Brain pericyte (primary cell): ENCODE data around the gene HHEX.

Experiments
- DNase-seq: peaks from one replicate; pipeline ENCODE4 v3.0.0-alpha.2; 2012; ENCODE audit warnings: low read depth, low spot score

The HHEX gene

DNA sequence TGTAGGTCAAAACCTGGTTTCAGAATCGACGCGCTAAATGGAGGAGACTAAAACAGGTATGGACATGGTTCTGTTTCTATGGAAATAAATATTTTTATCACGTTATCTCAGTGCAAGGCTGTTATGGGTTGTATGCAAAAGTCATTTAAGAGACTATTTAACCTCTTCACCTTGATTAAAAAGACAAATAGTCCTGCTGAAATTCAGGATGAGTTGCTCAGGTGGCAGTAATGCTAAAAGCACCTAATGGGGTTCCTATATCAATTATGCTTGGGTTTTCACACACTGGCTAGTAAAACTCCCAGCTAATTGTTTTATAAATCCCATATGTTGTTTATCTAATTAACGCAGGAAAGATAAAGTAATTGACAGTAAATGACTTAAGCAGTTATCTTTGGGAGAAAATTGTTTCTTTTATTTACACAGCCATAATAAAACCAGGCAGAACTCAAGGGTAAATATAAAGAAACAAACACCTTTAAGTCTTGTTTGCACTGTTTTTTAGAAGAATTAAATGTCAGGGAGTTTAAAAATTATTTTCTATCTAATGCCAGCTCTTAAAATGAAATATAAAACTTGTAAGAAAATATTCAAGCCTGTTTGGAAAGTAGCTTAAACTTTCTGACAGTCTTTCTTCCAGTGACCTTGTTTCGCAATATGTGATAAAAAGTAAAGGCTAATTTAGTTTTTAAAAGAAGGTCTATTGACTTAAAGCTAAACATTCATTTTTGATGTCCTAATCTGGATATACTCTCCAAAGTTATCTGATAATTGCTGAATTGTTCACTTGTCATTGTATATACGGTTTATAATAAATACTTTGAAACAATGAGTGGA is 3.2 kb downstream of the HHEX start:
- DNase-seq = no peak

DNA sequence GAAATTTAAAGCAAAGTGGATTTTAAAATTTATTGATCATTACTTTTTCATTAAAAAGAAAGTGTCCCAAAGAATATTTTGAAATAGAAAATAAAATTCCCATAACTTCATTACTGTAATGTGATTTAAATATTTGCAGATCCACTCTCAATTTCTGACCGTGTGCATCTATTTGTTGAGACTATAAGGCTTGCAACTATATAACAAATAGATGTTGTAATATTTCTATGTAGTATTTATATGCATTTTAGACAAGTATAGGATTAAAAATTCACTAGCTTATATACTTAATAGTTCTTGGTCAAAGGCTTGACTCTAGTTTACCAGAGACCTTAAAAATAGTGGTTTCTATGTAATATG is 3.8 kb downstream of the HHEX start:
- no peak for DNase-seq

DNA sequence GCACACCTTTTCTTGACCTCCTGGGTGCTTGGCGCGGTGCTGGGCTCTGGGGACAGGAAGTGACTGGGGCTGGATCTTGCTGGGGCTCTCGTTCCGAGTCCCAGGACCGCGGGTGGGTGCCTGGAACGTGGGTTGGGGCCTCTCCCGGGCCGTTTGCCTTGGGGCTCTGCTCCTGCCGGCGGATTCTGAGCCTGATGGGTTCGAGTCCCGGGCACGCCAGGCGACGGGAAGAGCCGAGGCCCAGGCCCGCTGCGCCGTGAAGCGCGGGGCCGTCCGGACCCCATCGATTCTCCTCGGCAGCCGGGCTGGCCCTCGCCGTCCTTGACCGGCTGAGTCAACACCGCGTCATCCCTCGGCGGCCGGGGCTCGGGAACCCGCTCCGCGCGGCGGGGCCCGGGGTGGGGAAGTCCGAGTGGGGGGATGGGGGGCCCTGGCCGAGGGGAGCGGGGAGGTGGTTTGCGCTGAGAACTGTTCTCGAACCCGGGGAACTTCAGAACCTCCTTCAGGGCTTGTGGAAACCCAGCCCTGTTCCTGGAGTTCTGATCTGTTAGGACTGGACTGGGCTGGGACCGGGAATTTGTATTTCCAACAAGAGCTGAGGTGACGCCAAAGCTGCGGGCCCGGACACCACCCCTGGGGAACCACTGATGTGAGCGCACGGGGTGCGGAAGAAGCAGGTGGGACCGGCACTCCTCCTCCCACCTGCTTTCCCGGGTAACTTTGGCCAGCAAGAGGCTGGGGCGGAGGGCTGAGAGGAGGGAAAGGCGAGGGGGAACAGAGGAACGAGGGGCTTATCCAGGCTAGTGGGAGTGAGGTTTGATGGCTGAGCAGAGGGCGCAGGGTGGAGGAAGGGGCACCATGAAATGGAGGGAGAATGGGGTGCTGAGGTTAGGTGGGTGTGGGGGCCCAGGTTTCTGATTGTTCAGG is 6.2 kb downstream of the HHEX start:
- DNase-seq = no peak

DNA sequence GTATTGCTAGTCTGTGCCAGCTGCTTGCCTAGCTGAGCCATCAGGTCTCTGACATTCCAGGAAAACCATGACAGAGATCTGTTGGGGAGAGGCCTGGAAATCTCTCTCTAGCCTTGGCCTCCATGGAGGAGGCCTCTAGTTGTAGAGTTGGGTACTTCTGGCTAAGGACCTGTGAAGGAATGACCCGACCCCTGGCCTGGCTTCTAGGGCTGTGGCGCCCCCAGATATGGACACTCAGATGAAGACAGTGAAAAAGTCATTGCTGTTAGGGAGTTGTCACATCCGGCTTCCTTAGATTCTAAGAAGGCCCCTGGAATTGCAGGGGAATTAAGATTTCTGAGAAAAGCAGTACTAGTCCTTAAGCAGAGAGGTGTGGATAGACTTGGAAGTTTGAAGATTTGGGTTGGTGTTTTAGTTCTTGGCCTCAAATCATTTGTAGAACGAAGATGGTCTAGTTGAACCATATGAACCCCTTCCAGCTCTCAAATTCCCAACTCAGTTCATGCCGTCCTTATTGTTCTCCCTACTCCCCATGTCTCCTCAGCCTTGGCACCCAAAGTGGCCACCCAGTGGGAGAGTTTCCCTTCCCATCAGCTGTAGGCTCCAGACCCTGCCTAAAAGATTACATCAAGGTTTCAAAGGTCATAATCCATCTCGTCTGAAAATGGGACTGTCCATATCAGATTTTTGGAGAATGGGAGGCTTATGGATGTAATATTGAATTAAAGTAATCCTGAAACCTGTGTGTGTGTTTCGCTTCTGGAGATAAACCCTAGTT is 7.0 kb downstream of the HHEX start:
- no peak for DNase-seq

DNA sequence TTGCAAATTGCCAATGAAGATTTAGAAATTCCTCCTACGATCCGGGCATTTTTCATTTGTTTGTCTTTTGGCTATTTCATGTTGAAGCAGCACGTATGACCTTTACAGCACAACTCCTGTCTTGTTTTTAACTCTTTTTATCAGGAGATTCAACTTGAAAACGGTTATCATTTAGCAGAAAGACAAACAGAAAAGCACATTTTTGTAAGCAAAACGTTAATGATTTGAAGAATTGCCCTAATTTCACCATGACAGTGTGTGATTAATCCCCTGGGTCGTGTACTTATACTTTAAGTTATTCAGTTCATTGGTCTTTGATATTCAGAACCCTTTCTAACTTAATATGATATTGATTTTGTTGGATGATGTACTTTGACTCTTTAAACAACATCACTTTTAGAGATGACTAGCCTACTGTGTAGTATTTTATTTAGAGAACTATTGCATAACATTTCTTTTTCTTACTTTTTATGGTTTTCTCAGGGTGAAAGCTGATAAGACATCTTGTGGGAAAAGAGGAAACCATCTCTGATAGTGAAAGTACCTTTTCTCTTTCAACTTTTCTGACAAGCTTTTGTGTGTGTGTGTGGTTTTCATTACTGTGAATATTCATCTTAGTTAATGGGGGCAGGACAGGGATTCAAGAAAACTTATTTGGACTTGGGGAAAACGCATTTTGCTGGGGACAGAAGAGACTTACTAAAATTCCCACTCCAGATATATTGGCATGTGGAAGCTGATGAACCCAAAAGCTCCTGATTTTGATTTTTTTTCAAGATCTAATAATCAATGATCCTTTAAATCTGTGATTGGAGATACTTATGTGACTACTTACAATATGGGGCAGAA is 8.1 kb downstream of the HHEX start:
- DNase-seq = no peak

DNA sequence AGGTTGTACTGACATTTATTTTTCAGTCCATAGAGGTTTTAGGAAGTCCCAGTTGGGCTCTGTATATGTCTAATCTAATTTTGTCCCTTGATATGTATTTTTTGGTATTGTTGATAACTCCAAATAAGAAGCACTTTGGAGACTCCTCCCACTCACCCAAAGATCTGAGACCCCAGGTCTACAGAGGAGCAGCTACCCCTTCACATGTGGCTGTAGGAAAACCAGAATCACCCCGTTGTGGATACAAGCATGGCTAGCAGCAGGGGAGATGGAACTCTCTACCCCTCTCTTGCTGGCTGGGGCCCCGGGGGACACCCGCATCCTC is 9.4 kb downstream of the HHEX start:
- no peak for DNase-seq

DNA sequence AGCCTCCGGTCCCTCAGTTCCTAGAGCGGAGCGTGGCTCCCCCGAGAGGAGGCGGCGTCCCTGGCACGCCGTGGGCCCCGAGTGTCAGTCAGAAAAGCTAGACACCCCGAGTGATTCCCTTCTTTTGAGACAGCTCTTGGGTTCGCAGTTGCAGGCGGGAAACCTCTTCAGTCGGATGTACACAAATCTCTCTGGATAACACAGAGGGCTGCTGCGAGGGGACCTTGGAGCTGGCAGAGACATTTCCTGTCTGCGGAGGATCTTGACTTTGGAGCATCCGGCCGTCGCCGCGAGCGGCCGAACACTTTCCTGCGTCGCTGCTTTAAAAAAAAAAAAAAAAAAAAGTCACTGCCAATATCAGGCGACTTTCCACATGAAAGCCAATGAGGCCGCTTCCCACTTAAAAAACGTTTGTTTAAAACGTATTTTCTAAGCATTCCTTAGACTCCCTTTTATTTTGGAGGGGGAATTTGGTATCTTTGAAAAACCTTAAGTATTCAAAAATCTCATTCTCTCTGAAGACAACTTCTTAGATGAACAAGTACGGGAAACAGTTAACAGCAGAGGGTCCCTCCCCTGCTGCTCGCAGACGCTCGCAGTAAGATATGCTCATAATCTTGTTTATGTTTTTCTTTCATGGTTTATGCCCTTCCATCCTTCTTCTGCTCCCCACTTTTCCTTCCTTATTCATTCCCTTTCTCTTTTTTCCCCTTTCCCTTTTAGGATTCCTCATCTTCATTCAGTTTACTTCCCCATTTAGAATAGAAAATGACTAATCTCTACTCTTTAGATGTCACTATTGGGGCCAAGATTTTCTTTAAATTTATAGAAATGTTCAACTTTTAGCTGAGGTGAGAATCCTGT is 10.0 kb downstream of the HHEX start:
- DNase-seq = no peak

DNA sequence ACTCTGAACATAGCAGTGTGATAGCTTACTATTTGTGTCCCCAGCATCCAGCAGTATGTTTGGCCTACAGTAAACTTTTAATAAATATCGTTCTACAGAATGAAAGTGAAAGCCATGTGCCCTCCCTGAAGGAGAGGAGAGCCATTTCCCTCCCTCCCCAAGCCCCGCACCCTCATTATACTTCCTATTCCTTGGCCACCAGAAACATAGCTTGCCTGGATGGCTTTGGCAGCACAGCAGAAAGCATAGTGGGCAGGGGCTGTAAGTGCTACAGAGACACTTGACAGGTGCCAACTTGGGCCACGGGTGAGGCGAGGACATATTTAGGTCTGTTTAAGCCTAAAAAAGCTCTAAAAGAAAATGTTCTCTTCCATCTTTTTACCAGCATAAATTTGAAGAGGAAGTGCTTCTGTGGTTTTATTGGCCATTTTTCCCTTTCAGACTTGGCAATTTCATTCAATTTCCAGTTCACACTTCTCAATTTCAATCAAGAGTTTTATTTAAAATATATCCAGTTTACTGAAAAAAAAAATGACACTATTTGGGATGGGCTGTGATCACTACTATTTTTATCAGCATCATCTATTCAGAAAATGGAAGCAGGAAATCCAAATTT is 12.7 kb downstream of the HHEX start:
- no peak for DNase-seq

DNA sequence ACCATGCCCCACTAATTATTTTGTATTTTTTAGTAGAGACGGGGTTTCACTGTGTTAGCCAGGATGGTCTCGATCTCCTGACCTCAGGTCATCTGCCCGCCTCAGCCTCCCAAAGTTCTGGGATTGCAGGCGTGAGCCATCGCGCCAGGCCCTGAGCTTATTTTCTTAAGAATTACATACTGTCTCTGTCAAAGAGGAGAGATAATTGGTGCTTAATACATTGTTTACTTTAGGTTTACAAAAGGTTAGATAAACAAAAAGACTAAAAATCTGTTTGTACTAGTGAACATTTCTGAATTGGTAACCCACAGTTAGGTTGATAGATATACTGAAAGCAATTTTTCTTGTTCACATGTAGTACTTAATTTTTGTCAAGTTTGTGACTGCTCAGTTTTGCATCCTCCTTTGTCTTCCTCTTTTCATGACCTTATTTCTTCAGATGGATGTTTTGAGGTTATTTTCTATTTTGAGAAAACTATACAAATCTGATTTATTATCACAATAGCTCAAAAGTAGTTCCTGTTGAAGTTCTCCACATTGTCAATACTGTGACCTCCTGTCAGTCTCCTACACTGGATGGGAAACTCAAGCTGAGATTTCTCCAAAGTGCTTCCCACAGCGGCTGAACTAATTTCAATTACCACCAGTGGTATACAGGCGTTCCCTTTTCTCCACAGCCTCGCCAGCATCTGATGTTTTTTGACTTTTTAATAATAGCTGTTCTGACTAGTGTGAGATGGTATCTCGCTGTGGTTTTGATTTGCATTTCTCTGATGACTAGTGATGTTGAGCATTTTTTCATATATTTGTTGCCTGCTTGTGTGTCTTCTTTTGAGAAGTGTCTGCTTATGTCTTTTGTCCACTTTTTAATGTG is 22.5 kb downstream of the HHEX start:
- no peak for DNase-seq

DNA sequence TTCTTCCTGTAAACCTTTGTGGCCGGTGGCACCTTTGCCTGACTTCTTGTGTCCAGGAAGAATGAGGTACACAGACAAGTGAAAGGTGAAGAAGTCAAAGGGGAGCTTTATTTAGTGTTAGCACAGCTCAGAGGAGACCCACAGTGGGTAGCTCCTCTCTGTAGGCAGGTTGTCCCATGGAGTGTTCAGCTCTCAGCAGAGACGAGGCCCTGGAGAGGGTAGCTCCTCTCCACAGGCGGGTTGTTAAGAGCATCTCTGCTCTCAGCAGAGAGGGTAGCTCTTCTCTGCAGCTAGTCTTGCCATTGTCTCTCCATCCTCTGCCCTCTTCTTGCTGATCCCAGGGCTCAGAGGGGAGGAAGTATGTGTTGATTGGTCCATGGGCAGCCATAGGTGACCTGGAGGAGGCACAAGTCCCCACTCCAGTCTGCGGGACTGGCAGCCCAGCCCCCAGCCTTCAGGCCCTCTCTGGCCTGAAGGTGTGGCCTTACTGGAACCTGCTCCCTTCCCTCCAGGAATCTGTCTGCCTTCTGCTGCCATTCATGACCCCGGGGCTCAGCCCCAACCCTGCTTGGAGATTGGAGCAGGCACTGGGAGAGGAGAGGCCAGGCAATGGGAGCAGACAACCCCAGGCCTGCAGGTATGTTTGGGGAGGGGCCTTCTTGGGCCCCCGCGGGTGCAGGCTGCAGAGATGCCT is 24.5 kb downstream of the HHEX start:
- DNase-seq = no peak

DNA sequence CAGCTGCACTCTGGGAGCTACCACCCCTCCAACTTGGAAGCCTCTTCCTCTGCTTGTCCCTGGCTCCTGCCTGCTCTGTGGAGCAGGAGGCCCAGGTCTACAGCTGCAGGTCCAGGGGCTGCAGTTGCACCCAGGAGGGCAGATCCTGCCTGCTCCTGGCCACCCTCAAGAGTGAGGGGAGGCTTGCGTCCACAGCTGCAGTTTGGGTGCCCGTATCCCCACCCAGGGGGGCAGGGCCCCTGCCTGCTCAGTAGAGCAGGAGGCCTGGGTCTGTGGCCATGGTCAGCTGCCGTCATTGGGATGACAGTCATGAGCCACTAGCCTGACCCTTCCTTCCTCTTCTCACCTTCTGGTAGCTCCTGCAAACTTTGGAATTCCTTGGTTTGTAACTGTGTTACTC is 25.1 kb downstream of the HHEX start:
- no peak for DNase-seq

DNA sequence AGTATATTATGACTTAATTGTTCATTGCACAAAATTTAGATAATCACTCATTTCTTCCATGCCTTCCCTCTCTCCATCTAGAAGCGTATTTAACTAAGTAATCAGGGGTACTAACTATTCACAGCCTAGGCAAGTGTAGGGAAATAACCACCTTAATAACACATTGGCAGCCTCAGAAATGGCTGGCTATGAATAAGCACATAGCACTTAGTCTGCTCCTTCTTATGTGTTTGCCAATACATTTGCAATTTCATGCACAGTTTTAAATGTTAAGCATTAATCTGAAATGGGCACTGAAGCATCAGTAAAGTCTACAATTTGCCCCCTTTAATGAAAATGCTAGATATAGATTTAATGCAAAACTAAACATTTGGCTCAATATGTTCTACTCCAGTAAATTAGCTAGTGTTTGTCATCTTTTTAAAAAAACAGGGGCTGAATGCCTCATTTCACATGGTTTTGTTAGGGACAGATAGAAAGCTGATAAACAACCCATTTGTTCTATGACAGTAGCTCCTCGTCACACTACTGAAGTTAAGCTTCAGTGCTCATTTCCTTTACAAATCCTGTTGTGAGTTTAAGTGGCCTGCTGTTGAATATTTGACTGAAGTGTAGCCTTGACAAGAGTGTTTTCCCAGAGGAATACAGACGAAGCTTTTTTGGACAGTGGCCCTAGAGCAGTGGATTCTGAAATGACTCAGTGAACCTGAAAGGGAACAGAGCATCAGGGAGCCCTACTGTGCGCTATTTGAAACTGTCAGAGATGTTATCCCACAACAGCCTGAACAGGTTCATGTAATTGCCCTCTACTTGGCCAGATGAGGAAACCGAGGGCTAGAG is 30.5 kb downstream of the HHEX start:
- no peak for DNase-seq

DNA sequence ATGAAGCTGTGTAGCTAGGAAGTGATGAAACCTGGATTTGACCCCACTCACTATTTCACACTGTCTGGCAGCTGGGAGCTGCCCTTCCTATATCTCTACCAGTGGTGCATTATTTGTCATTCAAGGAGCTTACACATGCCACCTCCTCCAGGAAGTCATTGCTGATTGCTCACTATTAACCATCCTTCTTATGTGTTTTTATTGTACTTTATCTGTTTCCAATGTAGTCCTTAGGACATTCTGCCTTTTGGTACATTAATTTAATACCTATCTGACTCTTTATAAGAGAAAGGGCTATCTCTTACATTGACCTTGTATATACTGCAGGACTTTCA is 31.0 kb downstream of the HHEX start:
- no peak for DNase-seq

DNA sequence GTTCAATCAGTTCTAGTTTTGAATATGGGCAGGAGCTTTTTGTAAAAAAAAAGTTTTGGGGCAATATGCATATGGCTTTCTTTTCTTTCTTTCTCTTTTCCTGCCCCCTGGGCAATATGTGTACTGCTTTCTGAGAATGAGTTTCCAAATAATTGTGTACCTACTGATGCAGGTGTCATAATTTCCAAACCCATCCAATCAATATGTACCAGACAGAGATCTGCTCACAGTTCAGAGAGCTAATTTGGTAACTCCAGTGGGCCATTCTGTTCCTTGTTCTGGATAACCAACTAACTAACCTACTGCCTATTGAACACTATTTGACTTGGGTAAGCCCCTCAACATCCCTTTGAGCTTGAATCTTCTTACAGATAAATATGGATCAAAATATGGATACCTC is 32.6 kb downstream of the HHEX start:
- DNase-seq = no peak

DNA sequence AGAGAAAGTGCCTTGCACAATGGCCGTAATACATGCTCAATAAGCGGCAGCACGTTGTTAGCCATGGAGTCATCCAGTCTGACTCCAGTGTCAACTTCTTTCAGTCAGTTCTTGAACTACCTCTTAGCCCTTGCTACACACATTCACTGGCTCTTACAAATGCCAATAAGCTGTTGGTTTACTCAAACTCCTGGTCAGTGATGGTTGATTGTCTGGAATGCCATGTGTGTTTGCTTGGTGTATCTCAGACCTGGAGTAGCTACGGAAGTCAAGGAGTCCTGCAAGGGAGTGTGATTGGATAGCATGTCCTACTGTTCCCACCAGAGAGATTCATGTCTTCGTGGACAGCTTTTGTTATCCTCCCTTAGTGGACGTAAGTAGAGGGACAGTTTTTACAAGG is 37.4 kb downstream of the HHEX start:
- no peak for DNase-seq

DNA sequence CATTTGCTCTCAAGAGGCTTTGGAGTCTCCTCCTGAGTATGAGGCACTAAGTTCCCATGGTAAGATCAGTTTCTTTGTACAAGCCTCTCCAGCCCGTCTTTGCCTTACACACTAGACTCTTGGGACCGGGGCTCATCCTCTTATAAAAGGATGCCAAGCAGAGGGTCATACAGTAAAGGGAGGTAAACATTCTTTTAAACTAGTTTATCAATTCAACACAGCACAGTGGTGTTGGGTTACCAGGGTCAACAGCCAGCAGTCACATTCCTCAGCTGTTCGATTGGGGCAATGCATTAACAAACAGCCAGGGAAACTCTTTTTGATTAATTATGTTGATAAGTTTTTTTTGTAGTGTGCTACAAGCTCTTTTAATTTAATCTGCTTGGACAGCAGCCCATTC is 37.8 kb downstream of the HHEX start:
- DNase-seq = no peak

DNA sequence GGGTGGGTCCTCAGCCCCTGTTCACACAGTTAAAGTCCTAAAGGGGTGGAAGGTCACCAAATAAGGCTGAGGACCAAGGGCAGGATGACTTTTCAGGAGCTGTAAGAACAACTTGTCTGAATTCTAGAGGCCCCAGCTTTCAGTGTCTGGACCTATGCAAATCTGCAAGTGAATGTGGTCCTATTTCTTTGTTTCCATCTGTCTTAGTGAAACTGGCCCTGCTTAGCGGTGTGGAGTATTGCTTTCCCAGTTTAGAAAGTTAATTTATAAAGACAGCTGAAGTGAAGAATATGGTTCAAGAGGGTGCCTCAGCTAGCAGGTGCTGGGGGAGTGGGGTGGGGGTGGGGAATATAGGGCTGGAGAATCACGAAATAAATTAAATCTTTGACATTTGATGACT is 40.1 kb downstream of the HHEX start:
- no peak for DNase-seq

DNA sequence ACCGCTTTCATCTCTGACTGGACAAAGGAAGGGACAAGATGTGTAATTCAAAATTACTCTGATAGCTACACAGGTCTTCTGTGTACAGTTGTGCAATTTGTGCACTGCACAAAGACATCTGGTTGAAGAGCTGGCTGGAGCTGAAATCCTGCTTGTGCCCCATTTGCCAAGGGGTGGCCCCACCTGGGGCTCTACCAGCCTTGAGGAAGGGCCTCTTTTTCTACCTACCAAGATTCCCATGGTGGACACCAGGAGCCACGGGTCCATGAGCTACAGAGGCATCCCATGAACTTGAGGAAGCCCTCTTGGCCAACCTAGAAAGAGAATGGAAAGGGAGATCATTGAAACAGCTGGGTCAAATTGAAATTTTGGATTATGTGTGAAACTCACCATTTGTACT is 43.2 kb downstream of the HHEX start:
- no peak for DNase-seq
